ENCODE measurements around the gene MYOD1. TPM values are rescaled to one million over a fixed set of nuclear protein-coding genes. Genes with fewer than 3 reads are reported as not detected.

Gene MYOD1
- total RNA-seq: under 1 TPM in 1 of 2 donors, not detected in 1; 0.28 TPM

DNA sequence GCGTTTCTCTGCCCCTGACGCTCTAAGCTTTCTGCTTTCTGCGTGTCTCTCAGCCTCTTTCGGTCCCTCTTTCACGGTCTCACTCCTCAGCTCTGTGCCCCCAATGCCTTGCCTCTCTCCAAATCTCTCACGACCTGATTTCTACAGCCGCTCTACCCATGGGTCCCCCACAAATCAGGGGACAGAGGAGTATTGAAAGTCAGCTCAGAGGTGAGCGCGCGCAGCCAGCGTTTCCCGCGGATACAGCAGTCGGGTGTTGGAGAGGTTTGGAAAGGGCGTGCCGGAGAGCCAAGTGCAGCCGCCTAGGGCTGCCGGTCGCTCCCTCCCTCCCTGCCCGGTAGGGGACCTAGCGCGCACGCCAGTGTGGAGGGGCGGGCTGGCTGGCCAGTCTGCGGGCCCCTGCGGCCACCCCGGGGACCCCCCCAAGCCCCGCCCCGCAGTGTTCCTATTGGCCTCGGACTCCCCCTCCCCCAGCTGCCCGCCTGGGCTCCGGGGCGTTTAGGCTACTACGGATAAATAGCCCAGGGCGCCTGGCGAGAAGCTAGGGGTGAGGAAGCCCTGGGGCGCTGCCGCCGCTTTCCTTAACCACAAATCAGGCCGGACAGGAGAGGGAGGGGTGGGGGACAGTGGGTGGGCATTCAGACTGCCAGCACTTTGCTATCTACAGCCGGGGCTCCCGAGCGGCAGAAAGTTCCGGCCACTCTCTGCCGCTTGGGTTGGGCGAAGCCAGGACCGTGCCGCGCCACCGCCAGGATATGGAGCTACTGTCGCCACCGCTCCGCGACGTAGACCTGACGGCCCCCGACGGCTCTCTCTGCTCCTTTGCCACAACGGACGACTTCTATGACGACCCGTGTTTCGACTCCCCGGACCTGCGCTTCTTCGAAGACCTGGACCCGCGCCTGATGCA lies at the start of gene MYOD1:
Gene MYOD1, plus strand, starts transcription at position 544 of the 910 bp plus-strand sequence. Its CDS starts 212 bp downstream, at position 756.
- 3% methylated on average over 55 of the region's 68 CpGs for WGBS
- H3K27me3 ChIP-seq (replicated peaks; ENCODE audit: insufficient read depth): peaks cover 38% of the 10 kb centered on the region
- no peaks in the 10 kb centered on the region for H3K36me3 ChIP-seq
- H3K27ac ChIP-seq: no peak within 1 kb of the TSS
- DNase-seq (ENCODE audit: low spot score): no peak
- no peak within 1 kb of the TSS for H3K4me3 ChIP-seq
- intact Hi-C loops (cut with DNase I): no loop called here
- H3K9me3 ChIP-seq: no peaks in the 10 kb centered on the region
- H3K4me1 ChIP-seq (replicated peaks): peaks cover 3% of the 10 kb centered on the region
- TF ChIP-seq POLR2A (IDR thresholded peaks at IDR 0.05) (no peak), POLR2AphosphoS5 (IDR thresholded peaks at IDR 0.05) (no peak)
- TF ChIP-seq, protein P1, sequence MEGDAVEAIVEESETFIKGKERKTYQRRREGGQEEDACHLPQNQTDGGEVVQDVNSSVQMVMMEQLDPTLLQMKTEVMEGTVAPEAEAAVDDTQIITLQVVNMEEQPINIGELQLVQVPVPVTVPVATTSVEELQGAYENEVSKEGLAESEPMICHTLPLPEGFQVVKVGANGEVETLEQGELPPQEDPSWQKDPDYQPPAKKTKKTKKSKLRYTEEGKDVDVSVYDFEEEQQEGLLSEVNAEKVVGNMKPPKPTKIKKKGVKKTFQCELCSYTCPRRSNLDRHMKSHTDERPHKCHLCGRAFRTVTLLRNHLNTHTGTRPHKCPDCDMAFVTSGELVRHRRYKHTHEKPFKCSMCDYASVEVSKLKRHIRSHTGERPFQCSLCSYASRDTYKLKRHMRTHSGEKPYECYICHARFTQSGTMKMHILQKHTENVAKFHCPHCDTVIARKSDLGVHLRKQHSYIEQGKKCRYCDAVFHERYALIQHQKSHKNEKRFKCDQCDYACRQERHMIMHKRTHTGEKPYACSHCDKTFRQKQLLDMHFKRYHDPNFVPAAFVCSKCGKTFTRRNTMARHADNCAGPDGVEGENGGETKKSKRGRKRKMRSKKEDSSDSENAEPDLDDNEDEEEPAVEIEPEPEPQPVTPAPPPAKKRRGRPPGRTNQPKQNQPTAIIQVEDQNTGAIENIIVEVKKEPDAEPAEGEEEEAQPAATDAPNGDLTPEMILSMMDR (IDR thresholded peaks at IDR 0.05): no peak

GRCh38 chr11:17672469-17672868 lies 46.9 kb upstream of the MYOD1 start:
- TF ChIP-seq POLR2AphosphoS5 (IDR thresholded peaks at IDR 0.05): no peak
- TF ChIP-seq POLR2A (IDR thresholded peaks at IDR 0.05): no peak
- TF ChIP-seq, protein P1 (IDR thresholded peaks at IDR 0.05): no peak
- Histone ChIP-seq H3K9me3 (no peaks in the 10 kb centered on the region), H3K27ac (no peak overlapping the region), H3K4me3 (no peak overlapping the region), H3K36me3 (no peaks in the 10 kb centered on the region), H3K27me3 (replicated peaks; ENCODE audit: insufficient read depth) (no peaks in the 10 kb centered on the region), H3K4me1 (replicated peaks) (no peaks in the 10 kb centered on the region)
- intact Hi-C loops (cut with DNase I): no loop called here
- no peak for DNase-seq (ENCODE audit: low spot score)
- 82% methylated on average over 7 of the region's 7 CpGs for WGBS

- intact Hi-C loops (cut with DNase I): no loop called here
- WGBS: 57% methylated on average over 1 of the region's 1 CpG
- Histone ChIP-seq H3K9me3 (no peaks in the 10 kb centered on the region), H3K27me3 (replicated peaks; ENCODE audit: insufficient read depth) (no peaks in the 10 kb centered on the region), H3K4me1 (replicated peaks) (no peaks in the 10 kb centered on the region), H3K27ac (no peak overlapping the region), H3K4me3 (no peak overlapping the region), H3K36me3 (no peaks in the 10 kb centered on the region)
- DNase-seq (ENCODE audit: low spot score): no peak
- TF ChIP-seq POLR2AphosphoS5 (IDR thresholded peaks at IDR 0.05) (no peak), POLR2A (IDR thresholded peaks at IDR 0.05) (no peak)
- TF ChIP-seq, protein P1 (IDR thresholded peaks at IDR 0.05): no peak
Observed at GRCh38 chr11:17673951-17674350, 45.4 kb upstream of the MYOD1 start.

- intact Hi-C loops (cut with DNase I): no loop called here
- no peak overlapping the region for H3K27ac ChIP-seq
Observed at GRCh38 chr11:17682848-17683247, 36.5 kb upstream of the MYOD1 start.

More at GRCh38 chr11:17682848-17683247, 36.5 kb upstream of the MYOD1 start:
- Histone ChIP-seq H3K9me3 (no peaks in the 10 kb centered on the region), H3K4me3 (no peak overlapping the region), H3K4me1 (replicated peaks) (no peaks in the 10 kb centered on the region), H3K27me3 (replicated peaks; ENCODE audit: insufficient read depth) (peaks cover 2% of the 10 kb centered on the region), H3K36me3 (no peaks in the 10 kb centered on the region)
- TF ChIP-seq, protein P1 (IDR thresholded peaks at IDR 0.05): no peak
- no peak for TF ChIP-seq POLR2AphosphoS5 (IDR thresholded peaks at IDR 0.05)
- DNase-seq (ENCODE audit: low spot score): no peak
